Measurements from ENCODE around the gene S100A8. TPM values are rescaled to one million over a fixed set of nuclear protein-coding genes. Genes with fewer than 3 reads are reported as not detected.

The S100A8 gene
- polyA plus RNA-seq, 1 donor: 2.5 TPM

GRCh38 chr1:153362187-153362775, 28.6 kb downstream of the S100A8 start:
- WGBS (ENCODE audit: insufficient coverage, low lambda C conversion rate): no CpG with 5 or more reads among the region's 3 CpGs
- H3K27ac ChIP-seq (ENCODE audit: low read length): peak overlapping the region; percentile 9
- H3K4me3 ChIP-seq (ENCODE audit: low read length): no peak overlapping the region
- DNase-seq: peak in 1 of 2 donors; percentile 53
- no peaks in the 10 kb centered on the region for H3K9me3 ChIP-seq (ENCODE audit: control insufficient read depth, low read depth, low read length)
- peaks cover 62% of the 10 kb centered on the region for H3K4me1 ChIP-seq (ENCODE audit: control insufficient read depth, insufficient read depth, low read length)
- H3K27me3 ChIP-seq (ENCODE audit: control insufficient read depth, insufficient read depth, low read length): no peaks in the 10 kb centered on the region
- H3K36me3 ChIP-seq (ENCODE audit: control insufficient read depth, insufficient read depth, low read length): no peaks in the 10 kb centered on the region

- no peak for DNase-seq
- peaks cover 67% of the 10 kb centered on the region for H3K4me1 ChIP-seq (ENCODE audit: control insufficient read depth, insufficient read depth, low read length)
- H3K4me3 ChIP-seq (ENCODE audit: low read length): no peak overlapping the region
- no CpG with 5 or more reads among the region's 4 CpGs for WGBS (ENCODE audit: insufficient coverage, low lambda C conversion rate)
- H3K36me3 ChIP-seq (ENCODE audit: control insufficient read depth, insufficient read depth, low read length): no peaks in the 10 kb centered on the region
- H3K27me3 ChIP-seq (ENCODE audit: control insufficient read depth, insufficient read depth, low read length): no peaks in the 10 kb centered on the region
- H3K27ac ChIP-seq (ENCODE audit: low read length): no peak overlapping the region
- H3K9me3 ChIP-seq (ENCODE audit: control insufficient read depth, low read depth, low read length): no peaks in the 10 kb centered on the region
Observed at GRCh38 chr1:153361480-153362109, 29.3 kb downstream of the S100A8 start.

GRCh38 chr1:153360592-153361479, 30.0 kb downstream of the S100A8 start:
- peaks cover 66% of the 10 kb centered on the region for H3K4me1 ChIP-seq (ENCODE audit: control insufficient read depth, insufficient read depth, low read length)
- WGBS (ENCODE audit: insufficient coverage, low lambda C conversion rate): no CpG with 5 or more reads among the region's 11 CpGs
- H3K27ac ChIP-seq (ENCODE audit: low read length): no peak overlapping the region
- H3K36me3 ChIP-seq (ENCODE audit: control insufficient read depth, insufficient read depth, low read length): no peaks in the 10 kb centered on the region
- no peak for DNase-seq
- H3K27me3 ChIP-seq (ENCODE audit: control insufficient read depth, insufficient read depth, low read length): no peaks in the 10 kb centered on the region
- H3K4me3 ChIP-seq (ENCODE audit: low read length): no peak overlapping the region
- H3K9me3 ChIP-seq (ENCODE audit: control insufficient read depth, low read depth, low read length): no peaks in the 10 kb centered on the region

- Histone ChIP-seq H3K27ac (ENCODE audit: low read length) (no peak overlapping the region), H3K4me3 (ENCODE audit: low read length) (no peak overlapping the region), H3K4me1 (ENCODE audit: control insufficient read depth, insufficient read depth, low read length) (peaks cover 60% of the 10 kb centered on the region)
Observed at GRCh38 chr1:153360190-153360589, 30.7 kb downstream of the S100A8 start.

GRCh38 chr1:153359241-153359640, 31.6 kb downstream of the S100A8 start:
- Histone ChIP-seq H3K27ac (ENCODE audit: low read length) (no peak overlapping the region), H3K36me3 (ENCODE audit: control insufficient read depth, insufficient read depth, low read length) (no peaks in the 10 kb centered on the region), H3K4me1 (ENCODE audit: control insufficient read depth, insufficient read depth, low read length) (peaks cover 52% of the 10 kb centered on the region), H3K9me3 (ENCODE audit: control insufficient read depth, low read depth, low read length) (peaks cover 3% of the 10 kb centered on the region), H3K27me3 (ENCODE audit: control insufficient read depth, insufficient read depth, low read length) (no peaks in the 10 kb centered on the region), H3K4me3 (ENCODE audit: low read length) (no peak overlapping the region)
- no CpG with 5 or more reads among the region's 6 CpGs for WGBS (ENCODE audit: insufficient coverage, low lambda C conversion rate)
- no peak for DNase-seq

More at GRCh38 chr1:153360190-153360589, 30.7 kb downstream of the S100A8 start:
- Histone ChIP-seq H3K36me3 (ENCODE audit: control insufficient read depth, insufficient read depth, low read length) (no peaks in the 10 kb centered on the region), H3K9me3 (ENCODE audit: control insufficient read depth, low read depth, low read length) (peaks cover 3% of the 10 kb centered on the region), H3K27me3 (ENCODE audit: control insufficient read depth, insufficient read depth, low read length) (no peaks in the 10 kb centered on the region)
- DNase-seq: no peak
- WGBS (ENCODE audit: insufficient coverage, low lambda C conversion rate): 100% methylated on average over 1 of the region's 2 CpGs

- Histone ChIP-seq H3K27me3 (ENCODE audit: control insufficient read depth, insufficient read depth, low read length) (no peaks in the 10 kb centered on the region), H3K4me1 (ENCODE audit: control insufficient read depth, insufficient read depth, low read length) (peaks cover 46% of the 10 kb centered on the region), H3K9me3 (ENCODE audit: control insufficient read depth, low read depth, low read length) (peaks cover 3% of the 10 kb centered on the region), H3K27ac (ENCODE audit: low read length) (no peak overlapping the region), H3K4me3 (ENCODE audit: low read length) (no peak overlapping the region), H3K36me3 (ENCODE audit: control insufficient read depth, insufficient read depth, low read length) (no peaks in the 10 kb centered on the region)
- DNase-seq: no peak
- WGBS (ENCODE audit: insufficient coverage, low lambda C conversion rate): no CpG with 5 or more reads among the region's 3 CpGs
Observed at GRCh38 chr1:153358691-153358975, 32.2 kb downstream of the S100A8 start.

GRCh38 chr1:153357853-153358690, 32.8 kb downstream of the S100A8 start, which contains the start of gene S100A9:
TSS of gene S100A9 (plus strand) at chr1:153357854. CDS start at chr1:153358284, 430 bp downstream.
- H3K27ac ChIP-seq (ENCODE audit: low read length): peak within 1 kb of the TSS; percentile 44
- no peaks in the 10 kb centered on the region for H3K27me3 ChIP-seq (ENCODE audit: control insufficient read depth, insufficient read depth, low read length)
- peaks cover 3% of the 10 kb centered on the region for H3K9me3 ChIP-seq (ENCODE audit: control insufficient read depth, low read depth, low read length)
- no peaks in the 10 kb centered on the region for H3K36me3 ChIP-seq (ENCODE audit: control insufficient read depth, insufficient read depth, low read length)
- 67% methylated on average over 1 of the region's 11 CpGs for WGBS (ENCODE audit: insufficient coverage, low lambda C conversion rate)
- peaks cover 40% of the 10 kb centered on the region for H3K4me1 ChIP-seq (ENCODE audit: control insufficient read depth, insufficient read depth, low read length)
- no peak for DNase-seq
- H3K4me3 ChIP-seq (ENCODE audit: low read length): no peak within 1 kb of the TSS

GRCh38 chr1:153357076-153357852, 33.6 kb downstream of the S100A8 start:
- WGBS (ENCODE audit: insufficient coverage, low lambda C conversion rate): no CpG with 5 or more reads among the region's 10 CpGs
- peaks cover 3% of the 10 kb centered on the region for H3K9me3 ChIP-seq (ENCODE audit: control insufficient read depth, low read depth, low read length)
- no peaks in the 10 kb centered on the region for H3K27me3 ChIP-seq (ENCODE audit: control insufficient read depth, insufficient read depth, low read length)
- peak; percentile 74 to 85 for DNase-seq
- H3K4me3 ChIP-seq (ENCODE audit: low read length): no peak overlapping the region
- H3K4me1 ChIP-seq (ENCODE audit: control insufficient read depth, insufficient read depth, low read length): peaks cover 32% of the 10 kb centered on the region
- H3K36me3 ChIP-seq (ENCODE audit: control insufficient read depth, insufficient read depth, low read length): no peaks in the 10 kb centered on the region
- H3K27ac ChIP-seq (ENCODE audit: low read length): peak overlapping the region; percentile 44

- Histone ChIP-seq H3K4me1 (ENCODE audit: control insufficient read depth, insufficient read depth, low read length) (peaks cover 29% of the 10 kb centered on the region), H3K27ac (ENCODE audit: low read length) (no peak overlapping the region), H3K4me3 (ENCODE audit: low read length) (no peak overlapping the region), H3K9me3 (ENCODE audit: control insufficient read depth, low read depth, low read length) (peaks cover 3% of the 10 kb centered on the region), H3K36me3 (ENCODE audit: control insufficient read depth, insufficient read depth, low read length) (no peaks in the 10 kb centered on the region), H3K27me3 (ENCODE audit: control insufficient read depth, insufficient read depth, low read length) (no peaks in the 10 kb centered on the region)
- WGBS (ENCODE audit: insufficient coverage, low lambda C conversion rate): no CpG with 5 or more reads among the region's 8 CpGs
- no peak for DNase-seq
Observed at GRCh38 chr1:153356392-153357075, 34.3 kb downstream of the S100A8 start.
